Measurements from ENCODE around the gene SMIM1. TPM values are rescaled to one million over a fixed set of nuclear protein-coding genes. Genes with fewer than 3 reads are reported as not detected.
"Not testable (repeated sequence)": the region's sequence is repeated elsewhere in the genome, so short reads cannot be mapped to it uniquely, and the experiment has no call there.

Gene SMIM1
- total RNA-seq, 4 donors from 2014 or later, result 23.1 TPM; not detected in 3

- Histone ChIP-seq H3K36me3 (no peaks in the 10 kb centered on the region), H3K27me3 (peaks cover 0 to 9% of the 10 kb centered on the region in 2 donors), H3K27ac (peak overlapping the region in 1 of 4 donors; percentile 75), H3K4me1 (peaks cover 0 to 9% (median 2%) of the 10 kb centered on the region in 4 donors), H3K9me3 (no peaks in the 10 kb centered on the region), H3K4me3 (no peak overlapping the region)
- DNase-seq (ENCODE audit: low spot score in 2 of 2), result no peak
- 61 to 70% methylated on average over 11 of the region's 11 CpGs for WGBS, 2 donors
- TF ChIP-seq EP300 (IDR thresholded peaks at IDR 0.05) (no peak), CTCF (IDR thresholded peaks at IDR 0.05) (no peak), POLR2A (IDR thresholded peaks at IDR 0.05) (no peak)
Measured at GRCh38 chr1:3805038-3805437, 32.5 kb downstream of the SMIM1 start.

DNA sequence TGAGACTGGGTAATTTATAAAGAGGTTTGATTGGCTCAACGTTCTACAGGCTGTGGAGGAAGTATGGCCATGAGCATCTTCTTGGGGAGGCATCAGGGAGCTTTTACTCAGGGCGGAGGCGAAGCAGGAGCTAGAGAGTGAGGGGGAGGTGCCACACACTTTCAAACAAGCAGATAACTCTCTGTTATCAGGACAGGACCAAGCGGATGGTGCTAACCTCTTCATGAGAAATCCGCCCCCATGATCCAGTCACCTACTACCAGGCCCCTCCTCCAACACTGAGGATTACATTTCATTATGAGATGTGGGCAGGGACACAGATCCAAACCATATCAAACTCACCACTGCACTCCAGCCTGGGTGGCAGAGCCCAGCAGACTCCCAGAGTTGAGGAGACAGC is 35.2 kb downstream of the SMIM1 start:
- Histone ChIP-seq H3K36me3 (no peaks in the 10 kb centered on the region), H3K27me3 (peaks cover 0 to 6% of the 10 kb centered on the region in 2 donors), H3K4me1 (peaks cover 0 to 2% (median 0%) of the 10 kb centered on the region in 4 donors), H3K9me3 (no peaks in the 10 kb centered on the region), H3K4me3 (no peak overlapping the region), H3K27ac (no peak overlapping the region)
- 77 to 98% methylated on average over 4 to 5 of the region's 5 CpGs for WGBS, 2 donors
- TF ChIP-seq POLR2A (IDR thresholded peaks at IDR 0.05), result no peak
- no peak for TF ChIP-seq CTCF (IDR thresholded peaks at IDR 0.05)
- no peak for TF ChIP-seq EP300 (IDR thresholded peaks at IDR 0.05)
- no peak for DNase-seq (ENCODE audit: low spot score in 2 of 2)

GRCh38 chr1:3809680-3810079 is 37.1 kb downstream of the SMIM1 start:
- Histone ChIP-seq H3K36me3 (peaks cover 0 to 15% (median 0%) of the 10 kb centered on the region in 3 donors), H3K4me3 (no peak overlapping the region), H3K27ac (no peak overlapping the region), H3K27me3 (peaks cover 0 to 5% of the 10 kb centered on the region in 2 donors), H3K4me1 (no peaks in the 10 kb centered on the region), H3K9me3 (no peaks in the 10 kb centered on the region)
- WGBS, 2 donors, result 62 to 70% methylated on average over 6 to 7 of the region's 7 CpGs
- DNase-seq (ENCODE audit: low spot score in 2 of 2), result no peak
- TF ChIP-seq POLR2A (IDR thresholded peaks at IDR 0.05) (no peak), CTCF (IDR thresholded peaks at IDR 0.05) (no peak), EP300 (IDR thresholded peaks at IDR 0.05) (no peak)

DNA sequence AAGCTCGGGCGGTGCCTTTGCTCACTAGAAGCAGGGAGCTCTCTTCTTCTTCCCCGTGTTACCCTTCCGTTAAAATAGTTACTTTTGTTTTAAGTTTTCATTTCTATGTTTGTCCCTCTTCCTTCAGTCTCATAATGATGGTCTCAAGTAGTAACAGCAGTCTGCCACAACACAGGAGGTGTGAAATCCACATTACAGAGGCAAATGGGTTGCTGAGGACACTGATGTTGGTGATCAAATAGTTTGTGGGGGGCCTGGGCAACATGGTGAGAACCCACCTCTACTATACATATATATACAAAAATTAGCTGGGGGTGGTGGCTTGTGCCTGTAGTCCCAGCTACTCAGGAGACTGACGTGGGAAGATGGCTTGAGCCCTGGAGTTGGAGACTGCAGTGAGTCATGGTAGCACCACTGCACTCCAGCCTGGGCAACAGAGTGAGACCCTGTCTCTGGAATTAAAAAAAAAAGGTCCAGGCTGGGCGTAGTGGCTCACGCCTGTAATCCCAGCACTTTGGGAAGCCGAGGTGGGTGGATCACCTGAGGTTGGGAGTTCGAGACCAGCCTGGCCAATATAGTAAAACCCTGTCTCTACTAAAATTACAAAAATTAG is 37.7 kb downstream of the SMIM1 start:
- not testable (repeated sequence) for H3K27ac ChIP-seq; H3K9me3 ChIP-seq; H3K4me1 ChIP-seq; DNase-seq (ENCODE audit: low spot score in 2 of 2); H3K4me3 ChIP-seq; H3K27me3 ChIP-seq
- H3K36me3 ChIP-seq, result peaks cover 0 to 21% (median 0%) of the 10 kb centered on the region in 3 donors
- 81 to 82% methylated on average over 9 of the region's 9 CpGs for WGBS, 2 donors

DNA sequence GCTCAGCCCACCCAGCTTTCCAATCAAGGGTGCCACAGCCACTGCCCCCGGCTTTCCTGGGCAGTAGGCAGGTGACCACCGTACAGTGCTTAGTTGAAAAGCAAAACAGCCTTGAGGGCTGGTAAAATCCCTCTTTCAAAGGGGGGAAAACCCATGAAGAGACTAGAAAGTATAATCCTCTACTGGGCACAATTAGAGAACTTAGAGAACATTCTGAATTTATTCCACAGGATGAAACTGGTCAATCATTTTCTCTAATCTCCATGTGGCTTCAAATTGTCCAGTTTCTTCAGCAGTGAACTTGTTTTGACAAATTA is 39.0 kb downstream of the SMIM1 start:
- H3K4me1 ChIP-seq, result no peaks in the 10 kb centered on the region
- H3K27me3 ChIP-seq, result no peaks in the 10 kb centered on the region

More for the DNA sequence above, 39.0 kb downstream of the SMIM1 start:
- no peak overlapping the region for H3K4me3 ChIP-seq
- H3K27ac ChIP-seq, result no peak overlapping the region
- peaks cover 0 to 34% (median 0%) of the 10 kb centered on the region in 3 donors for H3K36me3 ChIP-seq
- WGBS, 2 donors, result 29 to 58% methylated on average over 2 of the region's 2 CpGs
- TF ChIP-seq CTCF (IDR thresholded peaks at IDR 0.05) (no peak), EP300 (IDR thresholded peaks at IDR 0.05) (no peak), POLR2A (IDR thresholded peaks at IDR 0.05) (no peak)
- H3K9me3 ChIP-seq, result no peaks in the 10 kb centered on the region
- no peak for DNase-seq (ENCODE audit: low spot score in 2 of 2)

Data from tibial nerve (tissue), 4 donors.